Esophagus squamous epithelium (tissue), 5 donors: ENCODE measurements around the gene CWC15. TPM values are rescaled to one million over a fixed set of nuclear protein-coding genes. Genes with fewer than 3 reads are reported as not detected.

Source experiments
- DNase-seq: peaks from one replicate; lab custom pipeline; 2025; lab: John Stamatoyannopoulos, UW
- H3K27ac ChIP-seq, 4 donors: fragments of 200-600 bp; sonication (generic); one replicate each; pipeline ENCODE4 v1.5.1; 2016 to 2019; ENCODE audit warnings: mild to moderate bottlenecking in 1 of 4
- H3K27me3 ChIP-seq, 4 donors: fragments of 200-600 bp; sonication (generic); 1 replicate in 3 of 4; 2 replicates in 1 of 4; pipeline versions ENCODE4 v1.5.1 to v1.6.0; 2017 to 2021; ENCODE audit warnings: antibody characterized with exemption in 1 of 4
- H3K36me3 ChIP-seq, 3 donors: fragments of 200-600 bp; sonication (generic); one replicate each; pipeline ENCODE4 v1.5.1; 2016 to 2019
- H3K4me1 ChIP-seq, 3 donors: fragments of 200-600 bp; sonication (generic); one replicate each; pipeline ENCODE4 v1.5.1; 2017 to 2019
- H3K4me3 ChIP-seq, 4 donors: fragments of 200-600 bp; sonication (generic); 1 replicate in 3 of 4; 2 replicates in 1 of 4; pipeline ENCODE4 v1.5.1; 2016 to 2019; ENCODE audit warnings: mild to moderate bottlenecking in 2 of 4, moderate library complexity in 1 of 4
- H3K9me3 ChIP-seq, 3 donors: fragments of 200-600 bp; sonication (generic); one replicate each; pipeline ENCODE4 v1.5.1; 2016 to 2019
- CTCF ChIP-seq, 6 experiments: fragments of 450-650 bp in 4 of 6; fragments of 200-600 bp in 2 of 6; sonication (generic) in 2 of 6; IDR thresholded peaks; one replicate each; pipeline ENCODE4 v1.5.1; 2016 to 2019; ENCODE audit warnings: antibody characterized with exemption in 6 of 6, mild to moderate bottlenecking in 4 of 6, moderate library complexity in 4 of 6
- POLR2A ChIP-seq, 4 donors: fragments of 450-650 bp; IDR thresholded peaks; one replicate each; pipeline ENCODE4 v1.6.1; 2017; ENCODE audit warnings: antibody characterized with exemption in 4 of 4, mild to moderate bottlenecking in 4 of 4, moderate library complexity in 3 of 4
- WGBS, 2 donors: methylation state at CpG; one replicate each; pipeline ENCODE4 v1.1.5; 2018; 5-methylcytosine and 5-hydroxymethylcytosine counted together
- intact Hi-C: fragments of 100-400 bp; cut with DNase I; formaldehyde crosslinking; loops from one replicate; pipeline ENCODE4 v1.15.0; 2022
- total RNA-seq, 4 donors: library from RNA; depleted of rRNA; stranded (reverse); fragments of >200 nt; gene quantifications; one replicate each; pipeline ENCODE4 v1.1.0, GENCODE V29; 2016
- donor health status: DM: yes; HTN: yes; CAD: no.

Gene CWC15
- total RNA-seq, 4 donors from 2014 or later, result 29.3 to 52.6 (median 37.6) TPM

DNA sequence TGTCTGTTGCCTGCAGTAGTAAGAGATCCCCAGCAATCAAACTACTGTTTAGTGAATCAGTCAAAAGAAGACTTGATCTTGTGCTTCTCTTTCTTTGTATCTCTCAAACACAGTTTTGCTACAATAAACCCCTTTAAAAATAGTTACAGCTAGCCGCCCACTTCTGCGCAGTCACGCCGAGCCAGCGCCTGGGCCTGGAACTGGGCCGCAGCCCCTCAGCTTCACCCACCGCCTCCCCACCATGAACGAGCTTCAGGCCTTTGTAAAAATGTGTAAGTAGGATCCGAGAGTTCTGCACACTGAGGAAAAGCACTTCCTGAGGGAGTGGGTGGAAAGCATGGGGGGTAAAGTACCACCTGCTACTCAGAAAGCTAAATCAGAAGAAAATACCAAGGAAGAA is 60.5 kb downstream of the CWC15 start:
- Histone ChIP-seq H3K36me3 (no peaks in the 10 kb centered on the region), H3K4me1 (no peaks in the 10 kb centered on the region), H3K9me3 (no peaks in the 10 kb centered on the region), H3K27me3 (no peaks in the 10 kb centered on the region), H3K4me3 (no peak overlapping the region), H3K27ac (no peak overlapping the region)
- no peak for TF ChIP-seq CTCF (IDR thresholded peaks at IDR 0.05)
- TF ChIP-seq POLR2A (IDR thresholded peaks at IDR 0.05), result no peak
- DNase-seq, result no peak
- WGBS, 2 donors, result 91 to 98% methylated on average over 8 of the region's 9 CpGs
- intact Hi-C loops, result no loop called here

Other genes starting within 250 kb of the CWC15 start
- gene AMOTL1, start 205.2 kb downstream of the CWC15 start, total RNA-seq, result 10 to 100 TPM; 47.2 to 91.6 (median 66.9) TPM
- gene KDM4D, start 153 bp upstream of the CWC15 start, total RNA-seq, result under 1 TPM; 0.38 to 0.83 (median 0.44) TPM
- gene KDM4E, start 51.7 kb upstream of the CWC15 start, total RNA-seq, result not detected
- not detected for gene KDM4F, start 75.9 kb upstream of the CWC15 start, total RNA-seq
- 10 to 100 TPM; 20.1 to 37.4 (median 22.2) TPM for gene SRSF8, start 93.4 kb upstream of the CWC15 start, total RNA-seq
- gene ENDOD1, start 116.3 kb upstream of the CWC15 start, total RNA-seq, result 10 to 100 TPM; 27.8 to 44.8 (median 35.9) TPM